Bone marrow (tissue), 2 donors: Measurements from ENCODE around the gene ETHE1.

Experiments
- DNase-seq, 2 donors: peaks; one replicate each; lab custom pipeline; 2025; lab: John Stamatoyannopoulos, UW

The ETHE1 gene

DNA sequence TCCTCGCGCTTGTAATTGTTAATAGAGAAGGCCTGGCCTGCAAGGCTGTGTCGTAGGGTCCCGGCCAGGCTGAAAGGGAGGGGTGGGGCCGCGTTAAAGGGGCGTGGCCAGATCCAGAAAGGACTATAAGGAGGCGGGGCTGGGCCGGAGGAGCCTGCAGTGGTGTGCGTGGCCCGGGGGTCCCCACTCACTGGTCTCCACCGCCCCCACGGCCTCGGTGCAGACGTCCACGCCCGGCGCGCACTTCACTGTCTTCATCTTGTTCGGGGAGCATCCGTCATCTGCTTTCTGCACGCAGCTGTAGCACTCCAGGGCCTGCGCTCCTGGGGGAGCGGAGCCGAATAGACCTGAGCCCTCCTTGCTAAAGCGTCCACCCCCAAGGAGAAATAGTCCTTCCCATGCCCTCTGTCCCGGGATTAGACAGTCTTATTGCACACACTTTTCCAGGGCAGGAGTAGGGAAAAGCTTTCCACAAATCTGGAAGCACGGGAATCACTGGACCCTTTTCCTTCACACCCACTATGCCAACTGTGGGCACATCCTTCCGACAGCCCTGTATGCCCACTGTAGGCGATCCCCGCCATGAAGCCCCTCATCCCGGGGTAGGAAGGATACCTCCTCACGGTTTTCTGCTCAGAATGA, 62.7 kb downstream of the ETHE1 start:
- peak in 1 of 2 donors; percentile 78 for DNase-seq

- DNase-seq = peak; percentile 92 to 98
Measured at GRCh38 chr19:43463381-43464133, 63.4 kb downstream of the ETHE1 start.

DNA sequence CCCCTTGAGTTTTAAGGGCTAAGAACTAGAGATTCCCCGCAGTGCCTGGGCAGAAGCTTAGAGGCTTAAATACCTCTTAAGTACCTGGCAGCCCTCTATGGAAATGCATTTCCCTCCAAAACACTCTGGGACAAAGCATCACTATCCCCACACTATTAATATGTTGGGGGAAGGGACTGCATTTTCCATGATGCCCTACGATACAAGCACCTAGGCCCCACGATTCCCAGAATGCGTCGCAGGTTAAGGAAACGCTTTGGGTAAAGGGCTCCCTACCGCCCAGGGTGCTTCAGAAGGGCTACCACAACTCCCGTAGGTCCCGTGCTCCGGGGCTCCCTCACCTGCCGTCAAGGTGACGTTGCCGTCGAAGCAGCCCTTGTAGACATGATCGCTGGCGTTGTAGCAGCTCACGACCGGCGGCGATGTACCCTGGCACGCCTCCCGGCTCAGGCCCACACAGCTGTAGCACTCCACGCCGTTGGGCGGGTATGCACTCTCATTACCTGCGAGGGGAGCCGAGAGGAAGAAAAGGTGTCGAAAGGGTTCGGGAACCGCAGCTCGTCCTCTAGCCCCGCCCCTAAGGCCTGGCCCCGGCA, 64.1 kb downstream of the ETHE1 start:
- DNase-seq = no peak

DNA sequence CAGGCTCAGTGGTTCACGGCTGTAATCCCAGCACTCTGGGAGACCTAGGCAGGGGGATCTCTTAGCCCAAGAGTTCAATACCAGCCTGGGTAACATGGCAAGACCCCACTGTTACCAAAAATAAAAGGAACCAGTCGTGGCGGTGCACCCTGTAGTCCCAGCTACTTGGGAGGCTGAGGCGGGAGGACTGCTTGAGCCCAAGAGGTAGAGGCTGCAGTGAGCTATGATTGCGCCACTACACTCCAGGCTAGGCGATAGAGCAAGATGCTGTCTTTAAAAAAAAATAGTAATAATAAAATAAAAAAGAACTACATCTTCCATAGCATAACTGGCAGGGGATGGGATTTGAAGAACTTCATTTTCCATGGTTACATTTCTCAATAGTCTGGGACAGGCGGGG, 64.6 kb downstream of the ETHE1 start:
- no peak for DNase-seq

- no peak for DNase-seq
Measured at GRCh38 chr19:43461303-43461702, 65.7 kb downstream of the ETHE1 start.

DNA sequence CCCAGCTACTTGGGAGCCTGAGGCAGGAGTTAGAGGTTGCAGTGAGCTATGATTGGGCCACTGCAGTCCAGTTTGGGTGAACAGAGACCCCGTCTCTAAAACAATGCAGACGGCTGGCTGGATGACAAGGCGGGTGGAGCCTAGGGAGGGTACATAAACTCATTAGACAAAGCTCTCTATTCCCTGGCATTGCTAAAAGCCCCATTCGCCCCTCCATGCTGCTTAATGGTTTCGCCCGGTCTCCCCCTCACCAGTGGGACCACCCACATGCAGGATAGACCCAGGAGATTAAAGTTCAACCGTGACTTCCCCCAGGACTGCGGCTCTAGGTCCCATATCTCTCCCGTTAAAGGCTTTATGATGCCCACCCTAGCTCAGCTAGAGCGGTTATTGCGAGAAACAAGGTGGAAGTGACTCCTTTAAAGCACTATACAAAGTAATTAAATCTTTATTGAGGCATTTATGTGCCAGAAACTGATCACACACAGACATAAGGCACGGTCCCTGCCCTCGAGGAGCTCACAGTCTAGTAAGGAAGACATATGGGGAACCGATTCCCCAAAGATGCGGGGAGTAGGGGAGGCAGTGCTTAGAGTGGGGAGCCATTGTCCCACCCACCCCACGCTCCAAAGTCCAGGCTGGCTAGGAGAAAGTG, 66.5 kb downstream of the ETHE1 start:
- DNase-seq = no peak

DNA sequence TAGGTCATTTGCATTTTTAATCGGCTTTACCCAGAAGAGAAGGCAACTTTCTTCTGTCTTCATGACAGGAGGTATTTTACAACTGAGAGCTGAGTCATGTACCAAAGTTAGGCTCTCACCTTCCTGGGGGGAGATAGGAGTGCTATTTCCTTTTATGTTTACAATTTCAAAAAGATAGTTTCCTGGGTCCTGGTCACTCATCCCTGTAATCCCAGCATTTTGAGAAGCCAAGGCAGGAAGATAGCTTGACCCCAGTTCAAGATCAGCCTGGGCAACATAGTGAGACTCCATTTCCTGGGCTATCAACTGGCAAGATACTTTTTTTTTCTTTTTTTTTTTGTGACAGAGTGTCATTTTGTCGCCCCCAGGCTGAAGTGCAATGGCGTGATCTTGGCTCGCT, 69.2 kb downstream of the ETHE1 start:
- no peak for DNase-seq
